SK-N-SH treated with all-trans-retinoic acid at 6 μM for 48 hours (cell line): ENCODE data around the gene ITCH.
A peak's percentile ranks its signal among the peaks of the same experiment; 100 is the strongest.

ENCODE experiments used
- ATAC-seq: fragments of 200-7000 bp; cut with Tn5 transposase; 3 replicates; pipeline ENCODE4 v1.9.1; 2020; ENCODE audit warnings: mild to moderate bottlenecking, moderate library complexity
- ARNTL ChIP-seq: fragments of 450-650 bp; formaldehyde crosslinking; IDR thresholded peaks from 2 replicates; pipeline ENCODE4 v1.5.0; 2020; ENCODE audit warnings: low read depth, mild to moderate bottlenecking, moderate library complexity, borderline replicate concordance
- CSRNP3 ChIP-seq: fragments of 250-450 bp; sonication (Bioruptor Pico); IDR thresholded peaks from 2 replicates; pipeline ENCODE4 v1.5.1; 2021; ENCODE audit warnings: mild to moderate bottlenecking, moderate library complexity
- ESRRG ChIP-seq: fragments of 250-450 bp; sonication (Bioruptor Pico); IDR thresholded peaks from 2 replicates; pipeline ENCODE4 v1.6.1; 2021; ENCODE audit warnings: mild to moderate bottlenecking
- GLIS3 ChIP-seq: fragments of 250-450 bp; sonication (Bioruptor Pico); IDR thresholded peaks from 2 replicates; pipeline ENCODE4 v1.5.0; 2020; ENCODE audit warnings: mild to moderate bottlenecking, moderate library complexity
- ISL1 ChIP-seq: fragments of 250-450 bp; sonication (Bioruptor Pico); IDR thresholded peaks from 2 replicates; pipeline ENCODE4 v2.1.2; 2022; ENCODE audit warnings: mild to moderate bottlenecking, moderate library complexity
- OSR1 ChIP-seq: fragments of 250-450 bp; sonication (Bioruptor Pico); IDR thresholded peaks from 2 replicates; pipeline ENCODE4 v1.8.0; 2022; ENCODE audit warnings: moderate library complexity, mild to moderate bottlenecking, inconsistent platforms
- PATZ1 ChIP-seq: fragments of 250-450 bp; sonication (Bioruptor Pico); IDR thresholded peaks from 2 replicates; pipeline ENCODE4 v1.8.0; 2020; ENCODE audit warnings: mild to moderate bottlenecking, moderate library complexity, borderline replicate concordance
- POU6F1 ChIP-seq: fragments of 250-450 bp; sonication (Bioruptor Pico); IDR thresholded peaks from 2 replicates; pipeline ENCODE4 v1.8.0; 2021; ENCODE audit warnings: low read depth, mild to moderate bottlenecking, moderate library complexity, borderline replicate concordance
- PPARA ChIP-seq: fragments of 250-450 bp; sonication (Bioruptor Pico); IDR thresholded peaks from 2 replicates; pipeline ENCODE4 v1.5.0; 2020; ENCODE audit warnings: mild to moderate bottlenecking, borderline replicate concordance
- RARB ChIP-seq: fragments of 250-450 bp; sonication (Bioruptor Pico); IDR thresholded peaks from 2 replicates; pipeline ENCODE4 v1.8.0; 2021; ENCODE audit warnings: mild to moderate bottlenecking, moderate library complexity
- SNAI2 ChIP-seq: fragments of 250-450 bp; sonication (Bioruptor Pico); IDR thresholded peaks from 2 replicates; pipeline ENCODE4 v1.5.0; 2020; ENCODE audit warnings: mild to moderate bottlenecking, moderate library complexity
- TCF4 ChIP-seq: fragments of 250-450 bp; sonication (Bioruptor Pico); IDR thresholded peaks from 2 replicates; pipeline ENCODE4 v1.8.0; 2021; ENCODE audit warnings: mild to moderate bottlenecking, moderate library complexity, borderline replicate concordance
- ZC3H10 ChIP-seq: fragments of 250-450 bp; sonication (Bioruptor Pico); IDR thresholded peaks from 2 replicates; pipeline ENCODE4 v1.5.1; 2021; ENCODE audit warnings: mild to moderate bottlenecking, moderate library complexity
- ZFP3 ChIP-seq: fragments of 250-450 bp; sonication (Bioruptor Pico); IDR thresholded peaks from 2 replicates; pipeline ENCODE4 v1.5.0; 2020; ENCODE audit warnings: mild to moderate bottlenecking, moderate library complexity
- ZFP30 ChIP-seq: fragments of 450-650 bp; formaldehyde crosslinking; IDR thresholded peaks from 2 replicates; pipeline ENCODE4 v1.5.0; 2022; ENCODE audit warnings: mild to moderate bottlenecking, moderate library complexity
- ZNF565 ChIP-seq: fragments of 450-650 bp; formaldehyde crosslinking; conservative IDR thresholded peaks from 2 replicates; pipeline ENCODE4 v1.5.0; 2020; ENCODE audit warnings: low read depth, mild to moderate bottlenecking, moderate library complexity
- ZNF70 ChIP-seq: fragments of 450-650 bp; formaldehyde crosslinking; IDR thresholded peaks from 2 replicates; pipeline ENCODE4 v1.5.0; 2020; ENCODE audit warnings: mild to moderate bottlenecking, moderate library complexity
- TF ChIP-seq, protein P1 (sequence below): fragments of 250-450 bp; sonication (Bioruptor Pico); IDR thresholded peaks from 2 replicates; pipeline ENCODE4 v1.5.1; 2020; ENCODE audit warnings: low read depth, mild to moderate bottlenecking, moderate library complexity
- TF ChIP-seq, protein P2 (sequence below): fragments of 250-450 bp; sonication (Bioruptor Pico); IDR thresholded peaks from 2 replicates; pipeline ENCODE4 v1.5.0; 2020; ENCODE audit warnings: mild to moderate bottlenecking, moderate library complexity

The ITCH gene

DNA sequence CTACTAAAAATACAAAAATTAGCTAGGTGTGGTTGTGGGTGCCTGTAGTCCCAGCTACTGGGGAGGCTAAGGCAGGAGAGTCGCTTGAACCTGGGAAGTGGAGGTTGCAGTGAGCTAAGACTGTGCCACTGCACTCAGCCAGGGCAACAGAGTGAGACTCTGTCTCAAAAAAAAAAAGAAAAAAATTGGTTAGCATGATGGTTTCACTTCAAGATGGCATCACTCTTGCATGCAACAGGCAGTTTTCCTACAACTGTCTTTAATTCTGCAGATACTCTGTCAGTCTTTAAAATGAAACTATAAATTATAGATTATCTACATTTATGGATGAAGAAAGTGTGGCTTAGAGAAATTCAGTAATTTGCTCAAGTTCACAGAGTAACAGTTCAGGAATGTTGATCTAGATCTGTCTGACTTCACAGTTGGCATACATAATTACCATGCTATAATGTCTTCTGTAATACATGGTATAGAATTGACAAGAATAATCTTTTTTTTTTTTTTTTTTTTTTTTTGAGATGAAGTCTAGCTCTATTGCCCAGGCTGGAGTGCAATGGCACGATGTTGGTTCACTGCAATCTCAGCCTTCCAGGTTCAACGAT, 27.0 kb downstream of the ITCH start:
- TF ChIP-seq ESRRG (no peak), ZC3H10 (CRISPR knock-in tag) (peak; percentile 50; the same call in 1 of the 2 replicates), OSR1 (CRISPR knock-in tag) (peak; percentile 77; the same call in 1 of the 2 replicates)
- TF ChIP-seq, all 23 proteins: peak for 2
- peak; percentile 12; the same call in 1 of the 3 replicates for ATAC-seq

- TF ChIP-seq ZFP3 (CRISPR knock-in tag) (no peak), POU6F1 (no peak), PATZ1 (CRISPR knock-in tag) (no peak), ISL1 (no peak), GLIS3 (no peak), TCF4 (CRISPR knock-in tag) (no peak), SNAI2 (CRISPR knock-in tag) (no peak)
- TF ChIP-seq, protein P1, sequence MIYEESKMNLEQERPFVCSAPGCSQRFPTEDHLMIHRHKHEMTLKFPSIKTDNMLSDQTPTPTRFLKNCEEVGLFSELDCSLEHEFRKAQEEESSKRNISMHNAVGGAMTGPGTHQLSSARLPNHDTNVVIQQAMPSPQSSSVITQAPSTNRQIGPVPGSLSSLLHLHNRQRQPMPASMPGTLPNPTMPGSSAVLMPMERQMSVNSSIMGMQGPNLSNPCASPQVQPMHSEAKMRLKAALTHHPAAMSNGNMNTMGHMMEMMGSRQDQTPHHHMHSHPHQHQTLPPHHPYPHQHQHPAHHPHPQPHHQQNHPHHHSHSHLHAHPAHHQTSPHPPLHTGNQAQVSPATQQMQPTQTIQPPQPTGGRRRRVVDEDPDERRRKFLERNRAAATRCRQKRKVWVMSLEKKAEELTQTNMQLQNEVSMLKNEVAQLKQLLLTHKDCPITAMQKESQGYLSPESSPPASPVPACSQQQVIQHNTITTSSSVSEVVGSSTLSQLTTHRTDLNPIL, result no peak
- TF ChIP-seq, protein P2, sequence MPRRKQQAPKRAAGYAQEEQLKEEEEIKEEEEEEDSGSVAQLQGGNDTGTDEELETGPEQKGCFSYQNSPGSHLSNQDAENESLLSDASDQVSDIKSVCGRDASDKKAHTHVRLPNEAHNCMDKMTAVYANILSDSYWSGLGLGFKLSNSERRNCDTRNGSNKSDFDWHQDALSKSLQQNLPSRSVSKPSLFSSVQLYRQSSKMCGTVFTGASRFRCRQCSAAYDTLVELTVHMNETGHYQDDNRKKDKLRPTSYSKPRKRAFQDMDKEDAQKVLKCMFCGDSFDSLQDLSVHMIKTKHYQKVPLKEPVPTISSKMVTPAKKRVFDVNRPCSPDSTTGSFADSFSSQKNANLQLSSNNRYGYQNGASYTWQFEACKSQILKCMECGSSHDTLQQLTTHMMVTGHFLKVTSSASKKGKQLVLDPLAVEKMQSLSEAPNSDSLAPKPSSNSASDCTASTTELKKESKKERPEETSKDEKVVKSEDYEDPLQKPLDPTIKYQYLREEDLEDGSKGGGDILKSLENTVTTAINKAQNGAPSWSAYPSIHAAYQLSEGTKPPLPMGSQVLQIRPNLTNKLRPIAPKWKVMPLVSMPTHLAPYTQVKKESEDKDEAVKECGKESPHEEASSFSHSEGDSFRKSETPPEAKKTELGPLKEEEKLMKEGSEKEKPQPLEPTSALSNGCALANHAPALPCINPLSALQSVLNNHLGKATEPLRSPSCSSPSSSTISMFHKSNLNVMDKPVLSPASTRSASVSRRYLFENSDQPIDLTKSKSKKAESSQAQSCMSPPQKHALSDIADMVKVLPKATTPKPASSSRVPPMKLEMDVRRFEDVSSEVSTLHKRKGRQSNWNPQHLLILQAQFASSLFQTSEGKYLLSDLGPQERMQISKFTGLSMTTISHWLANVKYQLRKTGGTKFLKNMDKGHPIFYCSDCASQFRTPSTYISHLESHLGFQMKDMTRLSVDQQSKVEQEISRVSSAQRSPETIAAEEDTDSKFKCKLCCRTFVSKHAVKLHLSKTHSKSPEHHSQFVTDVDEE (CRISPR knock-in tag), result no peak
- no peak for ATAC-seq
Observed at GRCh38 chr20:34396408-34396807, 33.3 kb downstream of the ITCH start.

DNA sequence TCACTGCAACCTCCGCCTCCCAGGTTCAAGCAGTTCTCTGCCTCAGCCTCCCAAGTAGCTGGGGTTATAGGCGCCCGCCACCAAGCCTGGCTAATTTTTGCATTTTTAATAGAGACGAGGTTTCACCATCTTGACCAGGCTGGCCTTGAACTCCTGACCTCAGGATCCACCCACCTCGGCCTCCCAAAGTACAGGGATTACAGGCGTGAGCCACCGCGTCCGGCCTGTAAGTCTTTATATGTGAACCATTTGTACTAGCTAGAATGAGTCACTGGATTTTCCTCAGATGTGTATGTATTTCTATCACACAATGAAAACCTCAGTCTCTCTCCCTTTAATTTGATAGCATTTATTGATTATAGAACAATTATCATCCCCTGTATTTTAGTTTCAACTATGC, 34.0 kb downstream of the ITCH start:
- ATAC-seq, result no peak
- no peak for TF ChIP-seq CSRNP3
- TF ChIP-seq ARNTL (CRISPR knock-in tag), result no peak
- TF ChIP-seq ZNF565 (CRISPR knock-in tag), result no peak
- no peak for TF ChIP-seq ZFP30 (CRISPR knock-in tag)
- no peak for TF ChIP-seq POU6F1
- TF ChIP-seq PATZ1 (CRISPR knock-in tag), result no peak
- no peak for TF ChIP-seq SNAI2 (CRISPR knock-in tag)
- TF ChIP-seq PPARA (CRISPR knock-in tag), result no peak
- TF ChIP-seq, protein P2 (CRISPR knock-in tag), result no peak
- TF ChIP-seq ZFP3 (CRISPR knock-in tag), result no peak
- no peak for TF ChIP-seq ZNF70 (CRISPR knock-in tag)
- TF ChIP-seq OSR1 (CRISPR knock-in tag), result no peak
- TF ChIP-seq RARB (CRISPR knock-in tag), result no peak
- TF ChIP-seq, all 23 proteins: peak for 0

DNA sequence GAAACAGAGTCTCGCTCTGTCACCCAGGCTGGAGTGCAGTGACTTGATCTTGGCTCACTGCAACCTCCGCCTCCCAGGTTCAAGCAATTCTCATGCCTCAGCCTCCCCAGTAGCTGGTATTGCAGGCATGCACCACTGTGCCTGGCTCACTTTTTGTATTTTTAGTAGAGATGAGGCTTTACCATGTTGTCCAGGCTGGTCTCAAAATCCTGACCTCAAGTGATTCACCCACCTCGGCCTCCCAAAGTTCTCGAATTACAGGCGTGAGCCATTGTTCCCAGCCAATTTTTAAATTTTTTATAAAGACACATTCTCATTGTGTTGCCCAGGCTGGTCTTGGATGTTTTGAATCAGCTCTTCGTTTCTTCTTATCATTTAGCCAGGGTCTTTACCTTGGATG, 37.7 kb downstream of the ITCH start:
- ATAC-seq, result peak; percentile 90
